Measurements from ENCODE around the gene SULT1A4.
"Not testable (repeated sequence)": the region's sequence is repeated elsewhere in the genome, so short reads cannot be mapped to it uniquely, and the experiment has no call there.

SULT1A4 gene

DNA sequence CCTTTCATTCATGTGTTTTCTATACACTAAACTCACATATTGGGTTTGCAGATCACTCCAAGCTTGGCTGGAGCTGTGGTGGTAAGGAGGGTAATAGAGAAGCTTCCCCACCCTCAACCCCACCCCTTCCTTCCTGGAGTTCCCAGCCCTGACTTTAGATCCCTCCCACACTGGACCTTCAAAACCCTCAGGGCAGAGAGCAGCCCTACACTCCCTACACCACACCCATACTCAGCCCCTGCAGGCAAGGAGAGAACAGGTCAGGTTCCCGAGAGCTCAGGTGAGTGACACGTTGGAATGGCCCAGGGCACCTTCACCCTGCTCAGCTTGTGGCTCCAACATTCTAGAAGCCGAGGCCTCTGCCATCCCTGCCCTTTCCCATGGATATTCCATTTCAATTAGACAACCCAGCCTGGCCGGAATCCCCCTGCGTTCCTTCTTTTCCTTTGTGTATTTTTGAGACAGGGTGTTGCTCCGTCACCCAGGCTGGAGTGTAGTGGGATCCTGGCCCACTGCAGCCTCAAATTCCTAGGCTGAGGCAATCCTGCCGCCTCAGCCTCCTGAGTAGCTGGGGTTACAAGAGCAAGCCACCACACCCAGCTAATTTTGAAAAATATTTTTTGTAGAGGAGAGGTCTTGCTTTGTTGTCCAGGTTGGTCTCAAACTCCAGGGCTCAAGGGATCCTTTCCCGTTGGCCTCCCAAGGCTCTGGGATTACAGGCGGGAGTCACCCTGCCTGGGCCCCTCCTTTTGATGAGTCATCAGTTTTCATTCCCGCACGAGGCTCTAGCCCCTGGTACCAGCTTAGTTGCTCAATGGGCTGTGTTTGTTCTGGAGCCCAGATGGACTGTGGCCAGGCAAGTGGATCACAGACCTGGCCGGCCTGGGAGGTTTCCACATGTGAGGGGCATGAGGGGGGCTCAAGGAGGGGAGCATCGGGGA is at the start of gene SULT1A4:
SULT1A4 (plus strand) TSS at position 208 of the 941 bp plus-strand sequence. CDS start 1,473 bp downstream, outside the sequence.
- CTCF ChIA-PET; POLR2A ChIA-PET; DNase-seq (ENCODE audit: extremely low spot score): not testable (repeated sequence)

DNA sequence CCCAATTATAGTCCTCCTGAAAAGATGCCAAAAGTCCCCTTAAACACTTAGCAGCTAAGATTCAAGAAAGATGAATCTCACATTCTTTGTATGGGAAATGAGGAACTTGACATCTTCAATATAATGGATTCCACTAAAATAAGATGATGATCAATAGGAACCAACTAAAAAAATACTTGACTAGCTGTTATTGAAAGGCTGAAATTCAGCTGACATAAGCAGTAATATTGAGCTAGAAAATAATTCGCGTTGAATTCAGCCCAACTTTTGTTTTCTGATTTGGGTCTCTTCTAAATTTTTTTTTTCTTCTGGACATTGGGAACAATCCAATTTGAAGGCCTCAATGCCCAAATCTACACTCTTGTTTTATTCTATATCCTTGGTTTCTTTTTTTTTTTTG is 36.1 kb upstream of the SULT1A4 start:
- DNase-seq (ENCODE audit: extremely low spot score); CTCF ChIA-PET; POLR2A ChIA-PET: not testable (repeated sequence)

DNA sequence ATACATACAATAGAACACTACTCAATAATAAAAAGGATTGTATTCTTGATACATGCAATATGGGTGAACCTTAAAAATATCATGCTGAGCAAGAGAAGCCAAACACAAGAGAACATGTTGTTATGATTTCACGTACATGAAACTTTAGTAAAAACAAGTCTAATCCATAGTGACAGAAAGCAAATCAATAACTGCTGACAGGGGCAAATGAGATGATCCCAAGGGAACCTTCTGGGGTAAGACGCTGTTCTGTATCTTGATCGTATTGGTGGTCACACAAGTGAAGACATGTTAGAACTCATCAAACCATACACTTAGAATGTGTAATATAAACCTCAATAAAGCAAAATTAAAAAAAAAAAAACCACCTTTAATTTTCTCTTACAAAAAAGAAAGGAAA is 34.3 kb upstream of the SULT1A4 start:
- POLR2A ChIA-PET; CTCF ChIA-PET; DNase-seq (ENCODE audit: extremely low spot score): not testable (repeated sequence)

DNA sequence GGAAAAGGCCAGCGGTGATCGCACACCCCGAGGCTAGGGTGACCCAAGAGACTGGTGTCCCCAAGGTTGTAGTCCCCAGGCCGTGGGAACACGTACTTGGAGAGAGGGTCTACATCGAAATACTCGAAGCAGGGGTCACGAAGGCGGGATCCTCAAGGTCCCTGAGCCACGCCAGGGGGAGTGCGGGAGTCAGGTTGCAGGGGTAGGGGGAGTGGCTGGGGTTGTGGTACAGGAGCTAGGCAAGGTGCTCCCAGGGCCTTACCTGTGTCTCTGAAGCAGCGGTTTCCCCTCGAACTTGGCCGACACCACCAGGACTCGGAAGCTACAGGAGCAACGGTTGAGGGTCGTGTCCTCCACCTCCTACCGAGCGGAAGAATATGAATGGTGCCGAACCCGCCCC is 6.0 kb upstream of the SULT1A4 start:
- CTCF ChIA-PET, POLR2A ChIA-PET: not testable (repeated sequence)

DNA sequence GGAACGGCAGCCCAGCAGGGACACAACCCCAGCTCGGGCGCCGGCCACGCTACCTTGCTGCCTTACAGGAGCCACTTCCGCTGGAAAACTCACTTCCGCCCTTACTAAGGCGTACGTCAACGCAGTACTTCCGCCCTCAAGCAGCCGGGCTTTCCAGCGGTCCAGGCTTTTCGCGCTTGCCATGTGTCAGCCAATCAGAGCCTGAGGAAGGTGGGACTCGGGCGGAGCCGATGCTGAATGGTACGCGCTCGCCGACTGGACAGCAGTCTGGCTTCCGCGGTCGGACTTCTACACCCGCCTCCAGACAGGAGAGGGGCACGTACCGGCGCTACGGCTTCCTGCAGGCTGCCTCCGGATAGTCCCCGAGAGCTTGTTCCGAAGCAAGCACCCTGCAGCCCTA is 5.4 kb upstream of the SULT1A4 start, which contains the start of the genes BOLA2 and SLX1B:
BOLA2 (minus strand) TSS at position 83 of the 400 bp plus-strand sequence. CDS start 98 bp downstream, outside the sequence.
SLX1B (plus strand) TSS at position 265 of the 400 bp plus-strand sequence.
- DNase-seq (ENCODE audit: extremely low spot score); POLR2A ChIA-PET; CTCF ChIA-PET: not testable (repeated sequence)

More for the DNA sequence above, 6.0 kb upstream of the SULT1A4 start:
- DNase-seq (ENCODE audit: extremely low spot score), result not testable (repeated sequence)

DNA sequence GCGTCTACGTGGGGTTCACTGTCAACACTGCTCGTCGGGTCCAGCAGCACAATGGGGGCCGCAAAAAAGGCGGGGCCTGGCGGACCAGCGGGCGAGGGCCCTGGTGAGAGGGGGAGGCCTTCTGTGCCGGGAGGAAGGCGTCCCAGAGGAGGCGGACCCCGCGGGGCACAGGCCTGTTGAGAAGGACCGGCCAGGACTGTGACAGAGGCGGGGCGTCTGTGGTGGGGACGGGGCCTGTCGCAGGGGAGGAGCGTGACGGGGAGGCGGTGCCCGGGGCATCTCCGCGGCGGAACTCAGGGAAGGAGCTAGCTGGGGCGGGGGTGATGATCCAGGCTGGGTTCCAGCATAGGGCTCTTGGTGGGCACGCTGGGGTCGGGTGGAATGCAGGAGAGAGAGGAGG is 4.9 kb upstream of the SULT1A4 start:
- CTCF ChIA-PET; DNase-seq (ENCODE audit: extremely low spot score); POLR2A ChIA-PET: not testable (repeated sequence)

DNA sequence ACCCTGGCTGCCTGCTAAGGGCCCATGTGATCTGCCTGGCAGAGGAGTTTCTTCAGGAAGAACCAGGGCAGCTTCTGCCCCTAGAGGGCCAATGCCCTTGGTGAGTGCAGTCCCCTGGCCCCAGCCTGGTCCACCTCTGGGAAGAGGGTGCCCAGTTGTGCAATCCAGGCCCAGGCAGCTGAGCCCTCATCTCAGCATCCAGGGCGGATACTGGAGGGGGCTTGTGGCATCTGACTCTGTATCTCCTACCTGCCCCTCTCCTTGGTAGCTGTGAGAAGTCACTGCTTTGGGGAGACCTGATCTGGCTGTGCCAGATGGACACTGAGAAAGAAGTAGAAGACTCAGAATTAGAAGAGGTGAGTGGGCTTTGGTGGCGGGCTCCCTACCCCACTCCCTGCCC is 2.1 kb upstream of the SULT1A4 start:
- CTCF ChIA-PET; POLR2A ChIA-PET; DNase-seq (ENCODE audit: extremely low spot score): not testable (repeated sequence)

DNA sequence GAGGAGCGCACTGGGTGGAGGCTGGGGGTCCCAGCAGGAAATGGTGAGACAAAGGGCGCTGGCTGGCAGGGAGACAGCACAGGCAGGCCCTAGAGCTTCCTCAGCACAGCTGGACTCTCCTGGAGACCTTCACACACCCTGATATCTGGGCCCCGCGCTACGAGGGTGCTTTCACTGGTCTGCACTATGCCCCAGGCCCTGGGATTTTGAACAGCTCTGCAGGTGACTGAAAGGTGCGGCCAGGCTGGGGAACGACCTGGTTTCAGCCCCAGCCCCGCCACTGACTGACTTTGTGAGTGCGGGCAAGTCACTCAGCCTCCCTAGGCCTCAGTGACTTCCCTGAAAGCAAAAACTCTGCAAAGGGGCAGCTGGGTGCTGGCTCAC is 926 bp downstream of the SULT1A4 start:
- CTCF ChIA-PET; DNase-seq (ENCODE audit: extremely low spot score); POLR2A ChIA-PET: not testable (repeated sequence)

DNA sequence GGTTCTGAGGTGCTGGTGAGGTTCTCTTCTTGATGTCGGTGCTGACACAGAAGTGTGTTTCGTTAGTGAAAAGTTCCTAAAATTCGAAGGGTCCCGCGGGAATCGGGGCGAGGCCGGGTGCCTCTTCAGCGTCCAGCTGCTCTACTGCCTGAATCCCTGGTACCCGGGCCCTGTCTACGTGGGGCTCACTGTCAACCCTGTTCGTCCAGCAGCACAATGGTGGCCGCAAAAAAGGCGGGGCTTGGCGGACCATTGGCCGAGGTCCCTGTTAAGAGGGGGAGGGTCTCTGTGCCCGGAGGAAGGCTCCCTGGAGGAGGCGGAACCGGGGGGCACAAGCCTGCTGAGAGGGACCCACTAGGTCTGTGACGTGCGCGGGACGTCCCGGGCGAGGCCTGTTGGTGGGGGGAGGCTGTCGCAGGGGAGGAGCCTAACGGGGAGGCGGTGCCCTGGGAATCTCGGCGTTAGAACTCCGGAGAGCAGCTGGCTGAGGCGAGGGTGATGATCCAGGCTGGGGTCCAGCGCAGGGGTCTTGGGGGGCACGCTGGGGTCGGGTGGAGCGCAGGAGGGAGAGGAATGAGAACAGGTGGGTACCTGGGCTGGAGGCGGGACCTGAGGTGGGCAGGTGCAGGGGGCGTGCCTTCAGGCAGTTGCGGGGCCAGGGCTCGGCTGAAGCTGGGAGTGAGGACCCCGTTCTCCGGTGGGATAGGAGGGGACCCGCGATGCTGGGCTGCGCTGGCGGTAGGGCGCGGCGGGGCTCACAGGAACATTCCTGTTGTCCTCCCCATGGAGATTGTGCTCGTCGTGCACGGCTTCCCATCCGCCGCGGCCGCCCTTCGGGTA is 6.5 kb downstream of the SULT1A4 start:
- DNase-seq (ENCODE audit: extremely low spot score); CTCF ChIA-PET; POLR2A ChIA-PET: not testable (repeated sequence)

DNA sequence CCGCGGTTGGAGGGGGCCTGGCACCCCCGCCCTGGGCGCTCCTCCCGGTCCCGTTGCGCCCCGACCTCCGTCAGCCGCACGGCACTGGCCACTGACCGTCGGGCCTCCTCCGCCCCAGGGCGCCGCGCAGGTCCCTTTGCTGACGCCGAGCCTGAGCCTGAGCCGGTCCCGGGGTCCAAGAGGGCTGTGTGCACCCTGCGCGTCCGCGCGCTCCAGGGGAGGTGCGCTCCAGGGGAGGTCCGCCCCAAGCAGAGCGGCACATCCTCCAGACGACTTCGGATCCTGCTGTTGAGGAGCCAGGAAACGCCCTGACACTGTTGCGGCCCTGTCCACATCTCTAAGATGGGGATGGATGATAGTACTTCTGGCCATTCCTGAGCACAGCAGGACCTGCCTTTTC is 7.2 kb downstream of the SULT1A4 start:
- DNase-seq (ENCODE audit: extremely low spot score); POLR2A ChIA-PET; CTCF ChIA-PET: not testable (repeated sequence)

DNA sequence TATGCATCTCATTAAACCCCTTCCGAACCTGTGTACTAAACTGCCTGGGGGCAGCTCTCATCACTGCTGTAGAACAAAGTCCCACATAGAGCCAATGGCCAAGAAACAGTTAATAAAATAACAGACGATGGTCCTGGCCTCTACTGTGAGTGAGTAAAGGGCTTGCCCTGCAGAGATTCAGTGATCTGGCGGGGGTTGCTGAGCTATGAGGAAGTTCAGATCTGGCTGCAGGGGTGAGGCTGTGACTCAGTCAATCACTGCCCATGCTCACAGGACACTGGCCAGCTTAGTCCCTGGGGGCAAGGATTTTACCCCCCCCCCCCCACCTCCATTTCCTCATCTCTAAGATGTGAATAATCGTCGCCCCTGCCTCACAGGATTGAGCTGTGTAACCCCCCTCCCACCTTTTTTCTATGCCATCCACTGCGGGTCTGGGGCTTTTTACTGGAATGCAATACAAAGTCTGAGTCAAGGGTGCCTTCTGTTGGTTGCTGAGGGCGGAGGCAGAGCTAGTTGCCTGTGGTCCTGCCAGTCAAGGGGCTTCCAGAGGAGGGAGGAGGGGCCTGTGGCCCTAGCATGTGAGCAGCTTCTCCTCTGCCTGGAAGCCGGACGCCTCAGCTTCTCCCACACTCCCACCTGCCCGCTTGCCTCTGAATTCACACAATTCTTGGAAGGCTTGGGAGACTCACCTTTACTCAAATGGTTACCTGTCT is 8.1 kb downstream of the SULT1A4 start:
- POLR2A ChIA-PET; CTCF ChIA-PET; DNase-seq (ENCODE audit: extremely low spot score): not testable (repeated sequence)

DNA sequence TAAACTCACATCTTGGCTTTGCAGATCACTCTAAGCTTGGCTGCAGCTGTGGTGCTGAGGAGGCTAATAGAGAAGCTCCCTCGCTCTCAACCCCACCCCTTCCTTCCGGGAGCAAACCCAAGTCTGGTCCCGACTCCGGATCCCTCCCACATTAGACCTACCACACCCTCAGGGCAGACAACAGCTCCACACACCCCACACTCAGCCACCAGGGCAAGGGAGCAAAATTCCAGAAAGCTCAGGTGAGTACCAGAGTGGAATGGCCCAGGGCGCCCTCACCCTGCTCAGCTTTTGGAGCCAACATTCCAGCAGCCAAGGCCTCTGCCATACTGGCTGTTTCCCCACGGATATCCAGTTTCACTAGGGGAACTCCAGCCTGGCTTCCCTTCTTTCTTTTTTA is 9.9 kb downstream of the SULT1A4 start:
- DNase-seq (ENCODE audit: extremely low spot score); CTCF ChIA-PET: not testable (repeated sequence)

DNA sequence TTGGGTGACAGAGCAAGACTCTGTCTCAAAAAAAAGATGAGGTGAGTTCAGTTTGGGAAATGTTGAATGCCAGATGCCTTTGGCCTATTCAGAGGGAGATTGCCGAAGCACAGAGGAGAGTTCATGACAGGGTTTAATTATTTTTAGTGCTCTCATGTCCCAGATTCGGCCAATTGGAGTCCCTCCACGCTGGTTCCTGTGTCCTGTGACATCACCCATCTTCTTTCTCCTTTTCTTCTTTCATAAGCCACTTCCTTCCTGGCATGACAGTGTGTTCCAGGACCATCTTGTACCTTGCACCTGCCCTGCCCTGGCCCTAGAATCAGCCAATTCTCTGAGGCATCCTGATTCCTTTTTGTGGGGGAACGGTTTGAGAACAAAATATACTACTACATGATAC is 12.4 kb downstream of the SULT1A4 start:
- CTCF ChIA-PET; POLR2A ChIA-PET; DNase-seq (ENCODE audit: extremely low spot score): not testable (repeated sequence)

More for the DNA sequence above, 9.9 kb downstream of the SULT1A4 start:
- POLR2A ChIA-PET, result not testable (repeated sequence)

DNA sequence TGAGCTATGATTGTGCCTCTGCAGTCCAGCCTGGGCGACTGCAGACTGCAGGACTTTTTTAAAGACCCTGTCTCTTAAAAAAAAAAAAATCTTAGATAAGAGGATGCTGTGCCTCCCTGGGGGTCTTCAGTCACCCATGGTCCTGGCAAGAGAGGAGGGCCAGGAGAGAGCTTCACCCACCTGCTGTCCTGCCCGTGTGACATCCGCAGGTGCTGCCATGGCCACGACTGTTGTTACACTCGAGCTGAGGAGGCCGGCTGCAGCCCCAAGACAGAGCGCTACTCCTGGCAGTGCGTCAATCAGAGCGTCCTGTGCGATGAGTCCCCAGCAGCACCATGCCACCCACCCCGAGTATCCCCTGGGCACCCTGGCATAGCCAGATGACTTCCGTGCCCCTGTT is 22.6 kb downstream of the SULT1A4 start:
- DNase-seq (ENCODE audit: extremely low spot score); CTCF ChIA-PET: not testable (repeated sequence)

DNA sequence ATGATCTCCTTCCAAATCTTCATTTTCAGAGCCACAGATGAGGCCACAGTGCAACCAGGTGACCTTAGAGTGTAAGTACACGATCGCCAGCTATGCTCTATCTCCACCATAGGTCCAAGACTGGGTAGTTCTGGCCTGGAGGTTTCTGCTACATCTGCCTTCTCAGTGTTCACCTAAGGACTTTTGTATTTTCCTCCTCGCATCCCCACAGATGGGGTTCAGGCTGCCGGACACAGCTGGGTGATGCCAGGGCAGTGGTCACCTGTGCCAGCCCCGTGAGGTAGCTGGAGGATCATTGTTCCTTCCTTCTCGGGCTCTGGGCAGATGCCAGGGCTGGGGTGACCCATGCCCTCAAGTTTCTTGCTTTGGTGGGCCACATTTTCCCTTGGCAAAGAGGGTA is 46.6 kb downstream of the SULT1A4 start, which contains the start of gene NPIPB12:
NPIPB12 (minus strand) TSS at position 101 of the 400 bp plus-strand sequence.
- CTCF ChIA-PET; POLR2A ChIA-PET; DNase-seq (ENCODE audit: extremely low spot score): not testable (repeated sequence)

More for the DNA sequence above, 22.6 kb downstream of the SULT1A4 start:
- POLR2A ChIA-PET, result not testable (repeated sequence)
